Hematopoietic multipotent progenitor cell treated with erythropoietin and hydrocortisone succinate and interleukin-3 and kit ligand, for 4 days (in vitro differentiated cells): ENCODE results near the gene CLSTN3.

Source experiments
- DNase-seq: peaks from one replicate; pipeline ENCODE4 v3.0.0-alpha.2; 2015

Gene CLSTN3

DNA sequence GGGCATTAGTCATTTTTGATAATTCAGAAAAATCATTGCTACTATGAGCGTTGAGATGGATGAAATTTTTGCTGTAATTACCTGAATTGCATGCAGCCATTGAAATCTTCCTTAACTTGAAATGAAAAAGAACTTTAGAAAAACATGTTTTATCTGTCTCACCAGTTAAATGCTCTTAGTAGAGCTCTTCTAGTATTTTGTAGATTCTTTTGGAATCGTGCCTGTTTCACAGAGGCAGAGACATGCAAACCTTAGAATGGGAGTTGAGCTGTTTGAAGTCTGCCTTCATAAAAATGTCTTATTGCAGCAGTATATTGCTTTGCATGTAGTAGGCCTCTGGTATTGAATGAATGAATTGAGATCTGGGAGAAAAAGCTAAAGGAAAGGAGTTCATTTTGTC is 63.5 kb downstream of the CLSTN3 start:
- DNase-seq: no peak

DNA sequence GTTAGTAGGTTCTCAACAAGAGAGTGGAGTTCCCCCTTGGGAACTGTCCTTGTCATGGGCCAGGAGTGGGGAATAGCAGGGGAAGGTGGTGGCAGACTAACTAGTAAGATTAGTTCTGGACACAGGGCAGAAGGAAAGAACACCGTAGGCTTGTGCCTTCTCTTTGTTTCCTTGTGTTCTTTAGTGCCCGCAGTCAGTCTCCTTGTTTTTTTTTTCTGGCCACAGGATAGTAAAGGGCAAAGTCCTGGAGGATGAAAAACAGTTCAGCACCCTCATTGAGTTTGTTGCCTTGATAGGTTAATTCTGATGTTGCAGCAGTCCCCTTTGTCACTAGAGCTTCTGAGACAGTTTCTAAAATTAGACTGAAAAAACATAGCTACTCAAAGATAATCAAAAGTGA is 67.7 kb downstream of the CLSTN3 start:
- DNase-seq: no peak

DNA sequence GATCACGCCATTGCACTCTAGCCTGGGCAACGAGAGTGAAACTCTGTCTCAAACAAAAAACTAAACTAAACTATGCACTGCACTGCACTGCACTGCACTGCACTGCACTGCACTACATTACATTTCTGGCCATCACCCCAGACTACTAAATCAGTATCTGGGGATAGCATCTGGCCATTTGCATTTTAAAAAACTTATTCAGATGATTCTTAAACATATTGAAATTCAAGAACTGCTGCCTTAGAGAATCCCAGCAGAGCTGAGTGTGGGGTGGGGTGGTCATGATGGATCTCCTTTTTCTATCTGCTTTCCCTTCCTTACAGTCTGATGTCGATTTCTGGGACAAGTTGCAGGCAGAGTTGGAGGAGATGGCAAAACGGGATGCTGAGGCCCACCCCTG is 72.9 kb downstream of the CLSTN3 start:
- DNase-seq: no peak

DNA sequence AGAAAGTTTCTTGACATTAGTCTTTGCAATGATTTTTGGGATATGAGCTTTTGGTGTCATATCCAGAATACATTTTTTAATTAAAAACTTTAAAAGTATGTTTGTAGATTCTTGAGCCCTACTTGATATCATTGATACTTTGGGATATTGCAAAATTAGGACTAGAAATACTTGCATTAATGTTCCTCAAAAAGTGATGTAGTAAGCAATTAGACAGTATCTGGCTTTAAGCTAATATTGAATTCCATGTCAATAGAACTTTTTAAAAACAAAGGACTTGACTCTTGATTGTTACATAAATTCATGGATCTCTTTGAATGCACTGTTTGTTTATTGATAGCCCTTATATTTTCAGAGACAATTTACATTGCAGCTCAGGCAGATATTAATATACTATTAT is 74.9 kb downstream of the CLSTN3 start:
- DNase-seq: no peak

DNA sequence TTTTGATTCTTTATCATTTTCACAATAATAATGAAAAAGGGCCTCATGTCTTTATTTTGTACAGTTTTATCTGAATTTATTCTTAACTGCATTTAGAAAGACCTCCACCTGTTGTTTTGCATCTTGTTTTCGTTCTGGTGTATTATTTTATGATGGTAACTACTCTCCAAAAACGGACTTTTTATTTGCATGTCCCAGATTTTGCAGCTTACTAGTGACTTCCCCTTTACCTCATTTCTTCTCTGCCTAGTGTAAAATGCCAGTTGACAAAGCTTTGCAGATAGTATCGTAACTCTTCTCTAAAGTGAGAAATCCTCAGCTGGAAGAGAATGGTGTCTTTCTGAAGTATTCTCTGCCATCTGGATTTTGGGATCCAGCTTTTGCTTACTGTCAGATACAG is 76.5 kb downstream of the CLSTN3 start:
- DNase-seq: no peak

DNA sequence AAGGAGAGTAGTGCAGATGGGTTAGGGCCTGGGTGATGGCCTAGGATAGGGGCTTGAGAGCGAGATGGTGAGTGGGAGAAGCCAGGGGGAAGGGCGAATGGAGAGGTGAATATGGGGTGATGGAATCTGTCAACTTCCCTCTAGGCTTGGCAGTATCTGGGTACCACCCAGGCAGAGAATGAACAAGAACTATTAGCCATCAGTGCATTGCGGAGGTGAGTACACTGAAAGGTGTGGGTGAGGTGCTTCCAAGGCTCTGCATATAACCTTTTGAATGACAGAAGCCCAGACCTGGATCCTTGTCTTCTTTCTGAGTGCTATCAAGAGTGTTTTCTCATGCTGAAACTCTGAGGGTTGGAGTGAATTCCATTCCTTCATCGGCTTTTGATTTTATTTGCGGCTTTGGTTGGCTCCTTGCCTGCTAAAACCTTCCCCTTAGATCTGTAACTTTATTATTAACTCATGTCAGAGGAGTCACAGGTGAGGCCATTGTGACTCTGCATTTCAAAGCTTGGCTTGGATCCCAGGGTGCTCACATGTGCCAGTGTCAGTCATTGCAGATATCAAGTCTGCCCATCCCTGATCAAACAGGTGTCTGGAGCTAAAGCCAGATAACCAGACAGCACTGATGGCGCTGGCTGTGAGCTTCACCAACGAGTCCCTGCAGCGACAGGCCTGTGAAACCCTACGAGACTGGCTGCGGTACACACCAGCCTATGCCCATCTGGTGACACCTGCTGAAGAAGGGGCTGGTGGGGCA is 77.9 kb downstream of the CLSTN3 start:
- DNase-seq: peak; percentile 58
